GM23338 (cell line): ENCODE results near the gene CSF1R. TPM values are rescaled to one million over a fixed set of nuclear protein-coding genes. Genes with fewer than 3 reads are reported as not detected.

ENCODE experiments used
- ATAC-seq: fragments of 200-7000 bp; cut with Tn5 transposase; 3 replicates; pipeline ENCODE4 v1.9.1; 2020
- DNase-seq: peaks from one replicate; pipeline ENCODE4 v3.0.0-alpha.2; 2015; ENCODE audit warnings: low spot score
- H2AFZ ChIP-seq: fragments of 200-600 bp; sonication (generic); 2 replicates; pipeline ENCODE4 v1.8.0; 2016; ENCODE audit warnings: antibody characterized with exemption, mild to moderate bottlenecking, moderate library complexity
- H3F3A ChIP-seq: fragments of 200-600 bp; sonication (generic); replicated peaks from 2 replicates; pipeline ENCODE4 v1.8.0; 2017; ENCODE audit warnings: antibody characterized with exemption, mixed run types, low read depth
- H3K27ac ChIP-seq: fragments of 200-600 bp; sonication (generic); 2 replicates; pipeline ENCODE4 v1.6.1; 2016; ENCODE audit warnings: low read depth
- H3K27me3 ChIP-seq: fragments of 200-600 bp; sonication (generic); 2 replicates; pipeline ENCODE4 v1.8.0; 2016; ENCODE audit warnings: mild to moderate bottlenecking, mixed run types, moderate library complexity; ENCODE audit not compliant: insufficient read depth
- H3K36me3 ChIP-seq: fragments of 200-600 bp; sonication (generic); 2 replicates; pipeline ENCODE4 v1.8.0; 2016; ENCODE audit warnings: mild to moderate bottlenecking; ENCODE audit not compliant: insufficient read depth
- H3K4me1 ChIP-seq: fragments of 200-600 bp; sonication (generic); 2 replicates; pipeline ENCODE4 v1.8.0; 2016; ENCODE audit warnings: mild to moderate bottlenecking, moderate library complexity; ENCODE audit not compliant: insufficient read depth
- H3K4me2 ChIP-seq: fragments of 200-600 bp; sonication (generic); 2 replicates; pipeline ENCODE4 v1.7.1; 2017; ENCODE audit warnings: mixed run types
- H3K4me3 ChIP-seq: fragments of 200-600 bp; sonication (generic); 2 replicates; pipeline ENCODE4 v1.6.1; 2016; ENCODE audit warnings: mixed run types
- H3K79me2 ChIP-seq: fragments of 200-600 bp; sonication (generic); replicated peaks from 2 replicates; pipeline ENCODE4 v1.8.0; 2017; ENCODE audit warnings: mild to moderate bottlenecking; ENCODE audit not compliant: insufficient read depth
- H3K9me2 ChIP-seq: fragments of 200-600 bp; sonication (generic); 2 replicates; pipeline ENCODE4 v1.8.0; 2017; ENCODE audit not compliant: insufficient read depth
- H4K20me1 ChIP-seq: fragments of 200-600 bp; sonication (generic); replicated peaks from 2 replicates; pipeline ENCODE4 v1.8.0; 2017; ENCODE audit warnings: mild to moderate bottlenecking; ENCODE audit not compliant: insufficient read depth
- H3K27ac Mint-ChIP-seq: 2 replicates; pipeline ENCODE4 v1.8.0; 2020; ENCODE audit warnings: inconsistent platforms, mild to moderate bottlenecking, moderate library complexity, mixed read lengths
- H3K27me3 Mint-ChIP-seq: 3 replicates; pipeline ENCODE4 v1.8.0; 2022; ENCODE audit warnings: low read depth, mild to moderate bottlenecking, moderate library complexity, mixed read lengths, inconsistent platforms; ENCODE audit not compliant: insufficient read depth, poor library complexity
- H3K36me3 Mint-ChIP-seq: 3 replicates; pipeline ENCODE4 v1.8.0; 2021; ENCODE audit warnings: low read depth, mild to moderate bottlenecking, inconsistent platforms, moderate library complexity, mixed read lengths
- H3K4me1 Mint-ChIP-seq: 3 replicates; pipeline ENCODE4 v1.8.0; 2020; ENCODE audit warnings: mild to moderate bottlenecking, inconsistent platforms, mixed read lengths
- H3K4me3 Mint-ChIP-seq: 3 replicates; pipeline ENCODE4 v1.8.0; 2021; ENCODE audit warnings: moderate library complexity, mild to moderate bottlenecking, inconsistent platforms, mixed read lengths
- H3K9me3 Mint-ChIP-seq: 3 replicates; pipeline ENCODE4 v1.8.0; 2020; ENCODE audit warnings: moderate library complexity, mild to moderate bottlenecking, inconsistent platforms, mixed read lengths
- CREB1 ChIP-seq: fragments of 250-450 bp; sonication (Bioruptor Pico); IDR thresholded peaks from 2 replicates; pipeline ENCODE4 v1.5.0; 2020; ENCODE audit warnings: low read depth, mild to moderate bottlenecking, moderate library complexity
- EZH2 ChIP-seq: fragments of 200-600 bp; sonication (generic); IDR thresholded peaks from one replicate; pipeline ENCODE4 v1.8.0; 2017; ENCODE audit warnings: antibody characterized with exemption, mild to moderate bottlenecking, low read depth; ENCODE audit not compliant: unreplicated experiment
- EZH2phosphoT487 ChIP-seq: fragments of 200-600 bp; sonication (generic); IDR thresholded peaks from one replicate; pipeline ENCODE4 v1.8.1; 2018; ENCODE audit warnings: antibody characterized with exemption; ENCODE audit not compliant: unreplicated experiment
- JUNB ChIP-seq: IDR thresholded peaks from one replicate; pipeline ENCODE4 v1.6.1; 2016; ENCODE audit warnings: antibody characterized with exemption; ENCODE audit not compliant: unreplicated experiment
- NANOG ChIP-seq: IDR thresholded peaks from 2 replicates; pipeline ENCODE4 v1.6.1; 2016; ENCODE audit warnings: antibody characterized with exemption, borderline replicate concordance
- POLR2AphosphoS5 ChIP-seq: IDR thresholded peaks from 2 replicates; pipeline ENCODE4 v1.6.1; 2016; ENCODE audit warnings: antibody characterized with exemption, low read depth
- STAT1 ChIP-seq: IDR thresholded peaks from one replicate; pipeline ENCODE4 v1.6.1; 2016; ENCODE audit warnings: antibody characterized with exemption; ENCODE audit not compliant: unreplicated experiment
- ZNF331 ChIP-seq: fragments of 250-450 bp; sonication (Bioruptor Pico); IDR thresholded peaks from 2 replicates; pipeline ENCODE4 v1.5.0; 2020; ENCODE audit warnings: low read depth, mild to moderate bottlenecking, moderate library complexity
- polyA plus RNA-seq: library from polyadenylated mRNA; unstranded; fragments of >200 nt; fragmentation: Nextera tagmentation; extraction: Ambion mirVana; gene quantifications from 2 replicates; pipeline ENCODE4 v1.2.1, GENCODE V29; 2016
- total RNA-seq: library from RNA; depleted of rRNA; stranded (reverse); fragments of >200 nt; shearing (Covaris generic); gene quantifications from 2 replicates; pipeline ENCODE4 v1.2.3, GENCODE V29; 2014
- TF ChIP-seq, protein P1 (sequence below): fragments of 250-450 bp; sonication (Bioruptor Pico); IDR thresholded peaks from 2 replicates; pipeline ENCODE4 v1.5.0; 2020; ENCODE audit warnings: mild to moderate bottlenecking, moderate library complexity
- TF ChIP-seq, protein P2 (sequence below): IDR thresholded peaks from 2 replicates; pipeline ENCODE4 v1.6.1; 2016; ENCODE audit warnings: antibody characterized with exemption
- TF ChIP-seq, protein P3 (sequence below): IDR thresholded peaks from one replicate; pipeline ENCODE4 v1.6.1; 2018; ENCODE audit warnings: antibody characterized with exemption; ENCODE audit not compliant: unreplicated experiment
- TF ChIP-seq, protein P4 (sequence below), 2 experiments: fragments of 200-600 bp in 1 of 2; sonication (generic) in 1 of 2; conservative IDR thresholded peaks; 2 replicates each; pipeline versions ENCODE4 v1.5.1 to v1.6.1; 2016 to 2017; ENCODE audit warnings: antibody characterized with exemption in 2 of 2, low read depth in 2 of 2, mild to moderate bottlenecking in 2 of 2, moderate library complexity in 1 of 2

Gene CSF1R
- total and polyA plus RNA-seq, 2 experiments from 2014 or later, result 0.21 TPM; not detected in 1

DNA sequence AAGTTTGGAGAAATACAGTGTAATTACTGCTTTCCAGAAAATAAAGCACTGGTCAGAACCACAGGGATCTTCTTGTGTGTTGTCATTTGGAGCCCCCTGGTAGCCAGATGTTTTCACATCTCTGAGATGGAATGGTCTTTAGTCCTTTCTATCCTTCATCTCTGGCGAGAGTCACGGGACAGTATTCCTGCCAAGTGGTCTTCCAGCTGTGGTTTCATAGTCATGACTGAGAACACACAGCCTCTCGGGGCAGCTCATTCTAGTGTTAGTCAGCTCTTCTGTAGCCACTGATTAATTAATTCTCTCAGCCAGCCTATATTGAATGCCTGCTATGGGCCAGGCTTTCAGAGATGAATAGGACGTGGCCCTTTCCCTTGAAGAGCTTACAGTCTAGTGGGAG is 51.7 kb downstream of the CSF1R start (continued):
- TF ChIP-seq, protein P1, sequence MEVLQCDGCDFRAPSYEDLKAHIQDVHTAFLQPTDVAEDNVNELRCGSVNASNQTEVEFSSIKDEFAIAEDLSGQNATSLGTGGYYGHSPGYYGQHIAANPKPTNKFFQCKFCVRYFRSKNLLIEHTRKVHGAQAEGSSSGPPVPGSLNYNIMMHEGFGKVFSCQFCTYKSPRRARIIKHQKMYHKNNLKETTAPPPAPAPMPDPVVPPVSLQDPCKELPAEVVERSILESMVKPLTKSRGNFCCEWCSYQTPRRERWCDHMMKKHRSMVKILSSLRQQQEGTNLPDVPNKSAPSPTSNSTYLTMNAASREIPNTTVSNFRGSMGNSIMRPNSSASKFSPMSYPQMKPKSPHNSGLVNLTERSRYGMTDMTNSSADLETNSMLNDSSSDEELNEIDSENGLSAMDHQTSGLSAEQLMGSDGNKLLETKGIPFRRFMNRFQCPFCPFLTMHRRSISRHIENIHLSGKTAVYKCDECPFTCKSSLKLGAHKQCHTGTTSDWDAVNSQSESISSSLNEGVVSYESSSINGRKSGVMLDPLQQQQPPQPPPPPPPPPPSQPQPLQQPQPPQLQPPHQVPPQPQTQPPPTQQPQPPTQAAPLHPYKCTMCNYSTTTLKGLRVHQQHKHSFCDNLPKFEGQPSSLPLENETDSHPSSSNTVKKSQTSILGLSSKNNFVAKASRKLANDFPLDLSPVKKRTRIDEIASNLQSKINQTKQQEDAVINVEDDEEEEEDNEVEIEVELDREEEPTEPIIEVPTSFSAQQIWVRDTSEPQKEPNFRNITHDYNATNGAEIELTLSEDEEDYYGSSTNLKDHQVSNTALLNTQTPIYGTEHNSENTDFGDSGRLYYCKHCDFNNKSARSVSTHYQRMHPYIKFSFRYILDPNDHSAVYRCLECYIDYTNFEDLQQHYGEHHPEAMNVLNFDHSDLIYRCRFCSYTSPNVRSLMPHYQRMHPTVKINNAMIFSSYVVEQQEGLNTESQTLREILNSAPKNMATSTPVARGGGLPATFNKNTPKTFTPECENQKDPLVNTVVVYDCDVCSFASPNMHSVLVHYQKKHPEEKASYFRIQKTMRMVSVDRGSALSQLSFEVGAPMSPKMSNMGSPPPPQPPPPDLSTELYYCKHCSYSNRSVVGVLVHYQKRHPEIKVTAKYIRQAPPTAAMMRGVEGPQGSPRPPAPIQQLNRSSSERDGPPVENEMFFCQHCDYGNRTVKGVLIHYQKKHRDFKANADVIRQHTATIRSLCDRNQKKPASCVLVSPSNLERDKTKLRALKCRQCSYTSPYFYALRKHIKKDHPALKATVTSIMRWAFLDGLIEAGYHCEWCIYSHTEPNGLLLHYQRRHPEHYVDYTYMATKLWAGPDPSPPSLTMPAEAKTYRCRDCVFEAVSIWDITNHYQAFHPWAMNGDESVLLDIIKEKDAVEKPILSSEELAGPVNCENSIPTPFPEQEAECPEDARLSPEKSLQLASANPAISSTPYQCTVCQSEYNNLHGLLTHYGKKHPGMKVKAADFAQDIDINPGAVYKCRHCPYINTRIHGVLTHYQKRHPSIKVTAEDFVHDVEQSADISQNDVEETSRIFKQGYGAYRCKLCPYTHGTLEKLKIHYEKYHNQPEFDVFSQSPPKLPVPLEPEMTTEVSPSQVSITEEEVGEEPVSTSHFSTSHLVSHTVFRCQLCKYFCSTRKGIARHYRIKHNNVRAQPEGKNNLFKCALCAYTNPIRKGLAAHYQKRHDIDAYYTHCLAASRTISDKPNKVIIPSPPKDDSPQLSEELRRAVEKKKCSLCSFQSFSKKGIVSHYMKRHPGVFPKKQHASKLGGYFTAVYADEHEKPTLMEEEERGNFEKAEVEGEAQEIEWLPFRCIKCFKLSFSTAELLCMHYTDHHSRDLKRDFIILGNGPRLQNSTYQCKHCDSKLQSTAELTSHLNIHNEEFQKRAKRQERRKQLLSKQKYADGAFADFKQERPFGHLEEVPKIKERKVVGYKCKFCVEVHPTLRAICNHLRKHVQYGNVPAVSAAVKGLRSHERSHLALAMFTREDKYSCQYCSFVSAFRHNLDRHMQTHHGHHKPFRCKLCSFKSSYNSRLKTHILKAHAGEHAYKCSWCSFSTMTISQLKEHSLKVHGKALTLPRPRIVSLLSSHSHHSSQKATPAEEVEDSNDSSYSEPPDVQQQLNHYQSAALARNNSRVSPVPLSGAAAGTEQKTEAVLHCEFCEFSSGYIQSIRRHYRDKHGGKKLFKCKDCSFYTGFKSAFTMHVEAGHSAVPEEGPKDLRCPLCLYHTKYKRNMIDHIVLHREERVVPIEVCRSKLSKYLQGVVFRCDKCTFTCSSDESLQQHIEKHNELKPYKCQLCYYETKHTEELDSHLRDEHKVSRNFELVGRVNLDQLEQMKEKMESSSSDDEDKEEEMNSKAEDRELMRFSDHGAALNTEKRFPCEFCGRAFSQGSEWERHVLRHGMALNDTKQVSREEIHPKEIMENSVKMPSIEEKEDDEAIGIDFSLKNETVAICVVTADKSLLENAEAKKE (CRISPR knock-in tag), result no peak

DNA sequence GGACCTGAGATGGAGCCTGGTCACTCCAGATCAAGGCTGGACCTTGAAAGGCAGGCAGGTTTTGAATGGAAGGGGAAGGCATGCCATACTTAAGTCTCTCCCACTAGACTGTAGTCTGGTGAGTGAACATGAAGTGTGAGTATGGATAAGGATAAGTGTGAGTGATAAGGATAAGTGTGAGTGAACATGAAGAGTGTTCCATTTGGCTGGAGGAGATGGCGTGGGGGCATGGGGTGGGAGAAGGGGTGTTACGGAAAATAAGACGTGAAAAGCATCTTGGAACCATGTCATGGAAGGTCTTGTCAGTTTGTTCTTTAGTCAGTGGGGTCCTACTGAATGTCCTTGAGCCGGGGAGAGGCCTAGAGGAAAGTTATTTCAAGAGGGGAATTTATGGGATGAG is 53.0 kb downstream of the CSF1R start:
- peaks cover 50% of the 10 kb centered on the region for H3K36me3 ChIP-seq
- no peak overlapping the region for H3K4me3 Mint-ChIP-seq
- TF ChIP-seq, protein P2, sequence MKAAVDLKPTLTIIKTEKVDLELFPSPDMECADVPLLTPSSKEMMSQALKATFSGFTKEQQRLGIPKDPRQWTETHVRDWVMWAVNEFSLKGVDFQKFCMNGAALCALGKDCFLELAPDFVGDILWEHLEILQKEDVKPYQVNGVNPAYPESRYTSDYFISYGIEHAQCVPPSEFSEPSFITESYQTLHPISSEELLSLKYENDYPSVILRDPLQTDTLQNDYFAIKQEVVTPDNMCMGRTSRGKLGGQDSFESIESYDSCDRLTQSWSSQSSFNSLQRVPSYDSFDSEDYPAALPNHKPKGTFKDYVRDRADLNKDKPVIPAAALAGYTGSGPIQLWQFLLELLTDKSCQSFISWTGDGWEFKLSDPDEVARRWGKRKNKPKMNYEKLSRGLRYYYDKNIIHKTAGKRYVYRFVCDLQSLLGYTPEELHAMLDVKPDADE, result no peak
- TF ChIP-seq CREB1 (CRISPR knock-in tag) (no peak), JUNB (no peak), NANOG (no peak), EZH2 (no peak), STAT1 (no peak), ZNF331 (no peak), EZH2phosphoT487 (no peak), POLR2AphosphoS5 (no peak)
- TF ChIP-seq, protein P3, sequence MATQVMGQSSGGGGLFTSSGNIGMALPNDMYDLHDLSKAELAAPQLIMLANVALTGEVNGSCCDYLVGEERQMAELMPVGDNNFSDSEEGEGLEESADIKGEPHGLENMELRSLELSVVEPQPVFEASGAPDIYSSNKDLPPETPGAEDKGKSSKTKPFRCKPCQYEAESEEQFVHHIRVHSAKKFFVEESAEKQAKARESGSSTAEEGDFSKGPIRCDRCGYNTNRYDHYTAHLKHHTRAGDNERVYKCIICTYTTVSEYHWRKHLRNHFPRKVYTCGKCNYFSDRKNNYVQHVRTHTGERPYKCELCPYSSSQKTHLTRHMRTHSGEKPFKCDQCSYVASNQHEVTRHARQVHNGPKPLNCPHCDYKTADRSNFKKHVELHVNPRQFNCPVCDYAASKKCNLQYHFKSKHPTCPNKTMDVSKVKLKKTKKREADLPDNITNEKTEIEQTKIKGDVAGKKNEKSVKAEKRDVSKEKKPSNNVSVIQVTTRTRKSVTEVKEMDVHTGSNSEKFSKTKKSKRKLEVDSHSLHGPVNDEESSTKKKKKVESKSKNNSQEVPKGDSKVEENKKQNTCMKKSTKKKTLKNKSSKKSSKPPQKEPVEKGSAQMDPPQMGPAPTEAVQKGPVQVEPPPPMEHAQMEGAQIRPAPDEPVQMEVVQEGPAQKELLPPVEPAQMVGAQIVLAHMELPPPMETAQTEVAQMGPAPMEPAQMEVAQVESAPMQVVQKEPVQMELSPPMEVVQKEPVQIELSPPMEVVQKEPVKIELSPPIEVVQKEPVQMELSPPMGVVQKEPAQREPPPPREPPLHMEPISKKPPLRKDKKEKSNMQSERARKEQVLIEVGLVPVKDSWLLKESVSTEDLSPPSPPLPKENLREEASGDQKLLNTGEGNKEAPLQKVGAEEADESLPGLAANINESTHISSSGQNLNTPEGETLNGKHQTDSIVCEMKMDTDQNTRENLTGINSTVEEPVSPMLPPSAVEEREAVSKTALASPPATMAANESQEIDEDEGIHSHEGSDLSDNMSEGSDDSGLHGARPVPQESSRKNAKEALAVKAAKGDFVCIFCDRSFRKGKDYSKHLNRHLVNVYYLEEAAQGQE, result no peak
- TF ChIP-seq, protein P4, sequence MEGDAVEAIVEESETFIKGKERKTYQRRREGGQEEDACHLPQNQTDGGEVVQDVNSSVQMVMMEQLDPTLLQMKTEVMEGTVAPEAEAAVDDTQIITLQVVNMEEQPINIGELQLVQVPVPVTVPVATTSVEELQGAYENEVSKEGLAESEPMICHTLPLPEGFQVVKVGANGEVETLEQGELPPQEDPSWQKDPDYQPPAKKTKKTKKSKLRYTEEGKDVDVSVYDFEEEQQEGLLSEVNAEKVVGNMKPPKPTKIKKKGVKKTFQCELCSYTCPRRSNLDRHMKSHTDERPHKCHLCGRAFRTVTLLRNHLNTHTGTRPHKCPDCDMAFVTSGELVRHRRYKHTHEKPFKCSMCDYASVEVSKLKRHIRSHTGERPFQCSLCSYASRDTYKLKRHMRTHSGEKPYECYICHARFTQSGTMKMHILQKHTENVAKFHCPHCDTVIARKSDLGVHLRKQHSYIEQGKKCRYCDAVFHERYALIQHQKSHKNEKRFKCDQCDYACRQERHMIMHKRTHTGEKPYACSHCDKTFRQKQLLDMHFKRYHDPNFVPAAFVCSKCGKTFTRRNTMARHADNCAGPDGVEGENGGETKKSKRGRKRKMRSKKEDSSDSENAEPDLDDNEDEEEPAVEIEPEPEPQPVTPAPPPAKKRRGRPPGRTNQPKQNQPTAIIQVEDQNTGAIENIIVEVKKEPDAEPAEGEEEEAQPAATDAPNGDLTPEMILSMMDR (conservative IDR thresholded peaks at IDR 0.05; ENCODE audit: low read depth in 2 of 2), result no peak

More for the DNA sequence above, 53.0 kb downstream of the CSF1R start:
- no peak for DNase-seq
- Histone ChIP-seq H3K27ac (no peak overlapping the region), H3K79me2 (no peaks in the 10 kb centered on the region), H4K20me1 (no peaks in the 10 kb centered on the region; the same call in none of the 2 replicates), H3K4me2 (no peak overlapping the region), H3K4me1 (no peaks in the 10 kb centered on the region), H3K27me3 (no peaks in the 10 kb centered on the region), H3K4me3 (no peak overlapping the region), H2AFZ (no peak overlapping the region), H3F3A (no peaks in the 10 kb centered on the region), H3K9me2 (no peaks in the 10 kb centered on the region)
- Mint-ChIP-seq H3K9me3 (no peaks in the 10 kb centered on the region), H3K27ac (no peak overlapping the region), H3K27me3 (no peaks in the 10 kb centered on the region), H3K4me1 (no peaks in the 10 kb centered on the region), H3K36me3 (peaks cover 55% of the 10 kb centered on the region)
- no peak for ATAC-seq
